ENCODE measurements around the gene ADARB2.

GRCh38 chr10:1462032-1462431 lies 275.3 kb downstream of the ADARB2 start:
- TF ChIP-seq FOXM1 (IDR thresholded peaks at IDR 0.05; ENCODE audit: low read depth) (no peak), POLR2AphosphoS5 (IDR thresholded peaks at IDR 0.05; ENCODE audit: low read depth, low read length) (no peak)
